GM19239 (cell line): ENCODE data around the gene PPM1F.

Experiments used
- DNase-seq: peaks from one replicate; pipeline ENCODE4 v3.0.0; 2011; ENCODE audit warnings: low spot score; ENCODE audit not compliant: insufficient read length
- FAIRE-seq: peaks from 2 replicates; lab custom pipeline; 2011; peaks lifted over from hg19 to GRCh38; lab: Jason Lieb, UNC

PPM1F gene

DNA sequence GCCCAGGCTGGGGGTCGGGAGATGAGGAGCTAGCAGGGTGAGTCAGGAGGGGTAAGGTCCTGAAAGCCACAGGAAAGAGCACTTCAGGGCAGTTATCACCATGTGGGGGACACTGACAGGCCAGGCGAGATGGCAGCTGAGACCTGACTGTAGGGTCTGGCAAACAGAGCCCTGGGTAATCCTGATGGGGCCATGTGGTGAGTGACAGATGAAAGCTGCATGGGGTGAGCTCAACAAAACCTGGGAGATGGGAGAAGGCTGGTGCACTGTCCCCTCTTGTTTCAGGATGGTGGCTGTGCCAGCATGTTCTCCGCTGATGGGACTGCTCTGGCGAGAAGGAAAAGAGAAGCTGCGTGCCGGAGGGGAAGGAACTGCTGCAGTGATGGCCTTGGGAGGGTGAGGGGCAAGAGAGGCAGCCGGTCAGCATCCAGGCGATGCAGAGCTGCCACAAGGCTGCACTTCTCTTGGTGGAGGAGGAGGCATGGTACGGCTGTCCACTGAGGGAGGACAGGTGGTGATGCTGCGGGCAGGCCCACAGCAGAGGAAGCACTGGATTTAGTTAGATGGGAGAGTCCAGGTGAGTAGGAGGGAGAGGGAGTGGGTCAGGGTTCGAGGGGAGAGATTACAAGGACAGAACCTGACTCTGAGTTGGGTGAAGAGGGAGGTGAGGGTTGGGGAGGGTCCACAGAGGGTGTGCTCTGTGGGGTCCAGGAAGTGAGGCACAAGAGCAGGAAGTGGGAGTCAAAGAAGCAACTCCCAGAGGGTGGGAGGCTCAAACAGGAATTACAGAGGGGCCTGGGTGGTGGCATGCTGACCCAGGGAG lies 26.1 kb upstream of the PPM1F start:
- FAIRE-seq = no peak
- no peak for DNase-seq

GRCh38 chr22:21977814-21978213 lies 25.2 kb upstream of the PPM1F start:
- no peak for DNase-seq
- no peak for FAIRE-seq

GRCh38 chr22:21975854-21976345 lies 23.3 kb upstream of the PPM1F start:
- DNase-seq (no peak), FAIRE-seq (no peak)

DNA sequence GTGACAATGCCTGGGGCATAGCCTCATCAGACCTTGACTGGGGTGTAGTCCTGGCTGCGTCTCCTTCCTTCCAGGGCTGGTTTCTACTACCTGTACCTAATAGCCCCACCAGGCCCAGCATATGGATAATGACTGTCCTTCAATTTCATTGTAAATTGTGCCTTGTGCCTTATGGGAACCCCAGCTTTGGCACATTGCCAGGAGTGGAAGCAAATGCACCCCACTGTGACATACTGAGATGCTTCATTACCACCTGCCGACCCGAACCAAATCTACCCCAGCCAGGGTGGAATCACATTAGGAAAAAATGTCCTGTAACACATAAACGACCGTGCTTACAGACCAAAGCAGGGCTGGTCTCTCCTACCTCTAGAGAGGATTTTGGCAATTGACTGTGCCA lies 22.6 kb upstream of the PPM1F start:
- DNase-seq = no peak
- FAIRE-seq = no peak

GRCh38 chr22:21974058-21974649 lies 21.5 kb upstream of the PPM1F start:
- no peak for FAIRE-seq
- no peak for DNase-seq

DNA sequence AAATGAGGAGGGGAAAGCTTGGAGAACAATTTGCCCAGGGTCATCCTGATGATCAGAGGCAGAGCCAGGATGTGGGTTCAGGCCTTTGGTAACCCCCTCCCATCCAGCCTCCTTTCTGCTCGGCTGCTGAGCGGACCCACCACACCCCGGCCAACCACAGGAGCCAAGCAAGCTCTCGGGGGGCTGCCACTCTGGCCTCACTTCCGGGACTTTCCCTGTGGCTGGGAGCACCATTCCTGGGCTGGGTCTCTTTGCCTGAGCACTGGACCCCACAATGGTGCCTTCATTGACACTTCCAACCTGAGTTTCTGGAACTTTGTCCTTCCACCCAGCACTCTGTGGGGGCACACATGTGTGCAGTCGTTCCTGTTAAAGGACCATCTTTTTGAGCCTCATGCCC lies 20.2 kb upstream of the PPM1F start:
- DNase-seq = no peak
- FAIRE-seq = no peak

DNA sequence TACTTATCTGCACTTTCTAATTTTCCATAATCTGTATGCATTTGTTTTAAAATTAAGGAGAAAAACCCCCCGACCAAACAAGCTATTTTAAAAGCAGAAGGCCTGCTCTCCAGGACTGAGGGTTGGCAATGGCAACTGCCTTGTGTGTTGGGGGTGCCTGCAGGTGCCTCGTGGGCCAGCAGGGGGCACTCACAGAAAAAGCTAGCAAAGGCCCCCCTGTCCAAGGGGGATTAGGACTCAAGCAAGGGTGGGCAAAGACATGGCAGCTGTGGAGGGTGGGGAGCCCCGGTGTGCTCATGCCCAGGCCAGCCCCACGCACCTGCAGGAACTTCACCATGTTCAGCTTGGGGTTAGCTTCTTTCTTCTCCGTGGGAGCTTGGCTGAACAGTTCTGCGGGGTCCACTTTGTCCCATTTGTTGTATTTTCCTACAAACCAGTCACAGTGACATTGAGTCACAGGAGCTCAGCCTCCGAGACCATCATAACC lies 19.7 kb upstream of the PPM1F start:
- FAIRE-seq (peak; percentile 63), DNase-seq (peak; percentile 78)

- no peak for DNase-seq
- no peak for FAIRE-seq
Measured at GRCh38 chr22:21971858-21972275, 19.2 kb upstream of the PPM1F start.

GRCh38 chr22:21970800-21971617 lies 18.4 kb upstream of the PPM1F start:
- DNase-seq = no peak
- no peak for FAIRE-seq

- DNase-seq (no peak), FAIRE-seq (no peak)
Measured at GRCh38 chr22:21970037-21970799, 17.6 kb upstream of the PPM1F start.

DNA sequence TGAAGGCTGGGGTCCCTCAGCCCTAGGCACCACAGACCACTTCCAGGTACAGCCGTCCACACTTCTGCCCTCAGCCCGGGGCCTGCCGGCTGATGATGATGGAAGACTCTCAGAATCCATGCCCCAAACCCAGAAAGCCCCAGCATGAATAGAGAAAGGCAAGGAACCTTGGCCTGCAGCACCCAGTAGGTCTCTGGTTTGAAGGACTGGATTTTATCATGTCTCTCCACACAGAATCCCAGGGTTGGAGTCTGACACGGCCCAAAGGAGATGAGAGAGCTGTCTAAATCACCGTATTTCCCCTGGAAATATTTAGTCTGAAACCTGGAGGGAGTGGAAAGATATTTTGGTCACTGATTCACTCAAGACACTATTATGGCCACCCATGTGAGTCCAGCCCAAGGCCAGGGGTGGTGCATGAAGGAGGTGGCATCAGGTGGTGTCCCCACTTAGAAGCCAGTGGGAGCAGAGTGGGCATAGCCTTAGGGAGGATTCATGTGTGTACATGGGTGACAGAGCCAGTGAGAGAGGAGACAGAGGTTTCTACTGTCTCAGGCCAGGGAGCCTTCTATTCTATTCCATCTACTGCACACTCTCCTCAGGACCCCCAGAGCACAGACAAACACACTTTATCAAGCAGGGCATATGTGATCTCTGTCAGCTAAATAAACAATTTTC lies 15.9 kb upstream of the PPM1F start:
- DNase-seq (no peak), FAIRE-seq (no peak)

- DNase-seq = no peak
- FAIRE-seq = no peak
Measured at GRCh38 chr22:21967693-21968271, 15.1 kb upstream of the PPM1F start.

GRCh38 chr22:21966643-21967516 lies 14.2 kb upstream of the PPM1F start:
- FAIRE-seq = no peak
- DNase-seq = no peak

GRCh38 chr22:21965762-21966288 lies 13.2 kb upstream of the PPM1F start:
- FAIRE-seq = no peak
- no peak for DNase-seq

GRCh38 chr22:21964918-21965484 lies 12.4 kb upstream of the PPM1F start:
- DNase-seq (no peak), FAIRE-seq (no peak)

DNA sequence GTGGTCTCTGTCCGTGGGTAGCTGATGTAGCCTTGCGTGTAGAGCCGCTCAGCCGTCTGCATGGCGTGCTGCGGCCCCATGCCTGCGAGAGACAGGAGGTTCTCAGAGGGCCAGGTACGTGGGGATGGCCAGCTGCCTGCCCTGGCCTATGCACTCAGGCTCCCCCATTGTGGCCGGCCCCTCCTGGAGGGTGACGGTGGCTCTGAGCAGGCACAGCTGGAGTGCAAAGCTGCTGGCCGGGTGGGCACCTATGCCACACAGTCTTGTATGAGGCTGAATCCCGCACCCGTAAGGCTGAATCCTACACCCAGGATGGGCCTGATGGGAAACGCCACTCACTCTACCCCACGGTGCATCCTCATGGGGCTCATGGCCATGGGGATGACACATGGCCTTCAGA lies 11.6 kb upstream of the PPM1F start:
- DNase-seq = no peak

GRCh38 chr22:21963790-21964211 lies 11.2 kb upstream of the PPM1F start:
- DNase-seq (no peak), FAIRE-seq (no peak)

More for the DNA sequence above, 11.6 kb upstream of the PPM1F start:
- no peak for FAIRE-seq

DNA sequence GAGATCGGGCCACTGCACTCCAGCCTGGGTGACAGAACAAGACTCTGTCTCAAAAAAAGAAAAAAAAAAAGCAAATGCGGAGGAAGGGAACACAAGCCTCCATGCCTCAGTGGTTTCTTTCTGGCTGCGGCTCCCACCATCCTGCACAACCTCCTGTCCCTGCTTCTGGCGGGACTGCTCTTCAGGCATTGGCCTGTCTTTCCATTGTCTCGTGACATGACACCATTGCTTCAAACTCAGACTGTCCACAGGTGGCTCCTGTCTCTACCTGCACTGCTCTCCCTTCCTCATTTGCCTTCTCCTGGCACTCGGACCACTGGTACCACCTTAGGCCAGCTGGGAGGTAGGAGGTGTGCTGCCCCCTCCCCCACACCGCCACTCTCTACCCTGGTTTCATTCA lies 10.6 kb upstream of the PPM1F start:
- FAIRE-seq (no peak), DNase-seq (no peak)
